NT2/D1 (cell line): ENCODE measurements around the gene ACOX1.

Source experiments
- DNase-seq: peaks from one replicate; pipeline ENCODE4 v3.0.0-alpha.2; 2011; ENCODE audit warnings: low read depth, low spot score
- H3K27me3 ChIP-seq: 2 replicates; pipeline ENCODE4 v1.6.0; 2011; ENCODE audit warnings: mild to moderate bottlenecking; ENCODE audit not compliant: insufficient read length, insufficient read depth
- H3K36me3 ChIP-seq: 2 replicates; pipeline ENCODE4 v1.6.1; 2011; ENCODE audit warnings: mild to moderate bottlenecking, low read length, mixed read lengths; ENCODE audit not compliant: insufficient read depth, insufficient read length
- H3K4me1 ChIP-seq: 2 replicates; pipeline ENCODE4 v1.5.1; 2011; ENCODE audit not compliant: insufficient read depth, insufficient read length
- H3K4me3 ChIP-seq: 2 replicates; pipeline ENCODE4 v1.5.1; 2011; ENCODE audit warnings: low read depth; ENCODE audit not compliant: insufficient read length
- H3K9ac ChIP-seq: 2 replicates; pipeline ENCODE4 v1.6.0; 2011; ENCODE audit warnings: low read depth; ENCODE audit not compliant: insufficient read length
- H3K9me3 ChIP-seq: 2 replicates; pipeline ENCODE4 v1.5.1; 2011; ENCODE audit warnings: mild to moderate bottlenecking, low read length; ENCODE audit not compliant: insufficient read depth
- SUZ12 ChIP-seq: IDR thresholded peaks from 2 replicates; pipeline ENCODE4 v1.6.1; 2011; ENCODE audit not compliant: insufficient read length, insufficient read depth; ENCODE audit errors: extremely low read depth
- YY1 ChIP-seq: IDR thresholded peaks from 2 replicates; pipeline ENCODE4 v1.6.1; 2011; ENCODE audit not compliant: insufficient read length, insufficient read depth
- ZNF274 ChIP-seq: IDR thresholded peaks from 2 replicates; pipeline ENCODE4 v1.6.1; 2011; ENCODE audit warnings: mild to moderate bottlenecking, low read depth, low read length

ACOX1 gene

DNA sequence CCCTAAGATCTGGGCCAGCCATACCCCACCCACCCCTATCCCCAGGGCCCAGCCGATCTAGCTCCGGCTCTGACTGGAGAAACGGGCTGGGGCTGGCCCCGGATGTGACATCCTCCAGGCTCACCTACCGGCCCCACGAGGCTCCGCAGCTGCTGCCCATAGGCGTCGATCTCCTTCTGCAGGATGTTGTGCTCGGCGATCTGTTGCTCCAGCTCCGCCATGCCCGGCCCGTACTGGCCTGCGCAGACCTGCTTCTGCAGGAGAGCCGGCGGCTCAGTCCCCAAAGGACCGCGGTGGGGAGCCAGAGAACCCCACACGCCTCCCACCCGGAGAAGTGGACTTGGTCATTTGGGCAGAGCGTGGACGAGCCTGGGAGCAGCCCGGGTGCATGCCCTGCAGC is 43.3 kb upstream of the ACOX1 start:
- peaks cover 11% of the 10 kb centered on the region for H3K4me1 ChIP-seq
- H3K36me3 ChIP-seq: no peaks in the 10 kb centered on the region
- no peaks in the 10 kb centered on the region for H3K27me3 ChIP-seq
- no peak overlapping the region for H3K9ac ChIP-seq
- no peaks in the 10 kb centered on the region for H3K9me3 ChIP-seq
- no peak for DNase-seq
- no peak for TF ChIP-seq YY1
- TF ChIP-seq ZNF274: no peak
- no peak for TF ChIP-seq SUZ12
- no peak overlapping the region for H3K4me3 ChIP-seq

DNA sequence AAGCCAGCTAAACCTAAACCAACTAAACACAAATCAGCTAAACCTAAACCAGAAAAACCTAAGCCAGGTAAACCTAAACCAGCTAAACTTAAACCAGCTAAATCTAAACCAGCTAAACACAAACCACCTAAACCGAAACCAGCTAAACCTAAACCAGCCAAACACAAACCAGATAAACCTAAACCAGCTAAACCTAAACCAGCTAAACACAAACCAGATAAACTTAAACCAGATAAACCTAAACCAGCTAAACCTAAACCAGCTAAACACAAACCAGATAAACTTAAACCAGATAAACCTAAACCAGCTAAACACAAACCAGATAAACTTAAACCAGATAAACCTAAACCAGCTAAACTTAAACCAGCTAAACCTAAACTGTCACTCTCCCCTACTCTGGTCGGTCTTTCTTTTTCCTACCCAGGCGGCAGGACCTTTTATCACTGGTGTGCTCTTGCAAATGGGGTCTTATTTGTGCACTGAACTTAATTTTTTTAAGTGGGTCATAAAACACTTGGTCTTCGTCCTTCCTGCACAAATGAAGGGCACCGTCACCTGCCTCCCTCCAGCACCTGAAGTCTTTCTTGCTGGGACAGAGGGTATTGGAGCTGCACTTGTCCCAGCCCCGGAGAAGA is 41.0 kb upstream of the ACOX1 start:
- DNase-seq: no peak
- H3K9ac ChIP-seq: peak overlapping the region; percentile 32

GRCh38 chr17:76018801-76019200 is 39.8 kb upstream of the ACOX1 start:
- Histone ChIP-seq H3K9ac (no peak overlapping the region), H3K4me1 (peaks cover 7% of the 10 kb centered on the region), H3K9me3 (no peaks in the 10 kb centered on the region), H3K4me3 (no peak overlapping the region), H3K27me3 (peaks cover 10% of the 10 kb centered on the region), H3K36me3 (no peaks in the 10 kb centered on the region)
- TF ChIP-seq YY1: no peak
- no peak for TF ChIP-seq SUZ12
- no peak for TF ChIP-seq ZNF274
- DNase-seq: no peak

More for the DNA sequence above, 41.0 kb upstream of the ACOX1 start:
- no peak for TF ChIP-seq SUZ12
- no peak for TF ChIP-seq ZNF274
- no peak for TF ChIP-seq YY1
- Histone ChIP-seq H3K4me3 (no peak overlapping the region), H3K4me1 (peaks cover 6% of the 10 kb centered on the region), H3K27me3 (peaks cover 5% of the 10 kb centered on the region), H3K36me3 (no peaks in the 10 kb centered on the region), H3K9me3 (no peaks in the 10 kb centered on the region)

GRCh38 chr17:76018340-76018680 is 39.3 kb upstream of the ACOX1 start:
- peaks cover 11% of the 10 kb centered on the region for H3K4me1 ChIP-seq
- no peaks in the 10 kb centered on the region for H3K9me3 ChIP-seq
- H3K4me3 ChIP-seq: no peak overlapping the region
- TF ChIP-seq SUZ12 (no peak), ZNF274 (no peak), YY1 (no peak)
- no peaks in the 10 kb centered on the region for H3K36me3 ChIP-seq
- no peak overlapping the region for H3K9ac ChIP-seq
- H3K27me3 ChIP-seq: peaks cover 10% of the 10 kb centered on the region
- DNase-seq: no peak

DNA sequence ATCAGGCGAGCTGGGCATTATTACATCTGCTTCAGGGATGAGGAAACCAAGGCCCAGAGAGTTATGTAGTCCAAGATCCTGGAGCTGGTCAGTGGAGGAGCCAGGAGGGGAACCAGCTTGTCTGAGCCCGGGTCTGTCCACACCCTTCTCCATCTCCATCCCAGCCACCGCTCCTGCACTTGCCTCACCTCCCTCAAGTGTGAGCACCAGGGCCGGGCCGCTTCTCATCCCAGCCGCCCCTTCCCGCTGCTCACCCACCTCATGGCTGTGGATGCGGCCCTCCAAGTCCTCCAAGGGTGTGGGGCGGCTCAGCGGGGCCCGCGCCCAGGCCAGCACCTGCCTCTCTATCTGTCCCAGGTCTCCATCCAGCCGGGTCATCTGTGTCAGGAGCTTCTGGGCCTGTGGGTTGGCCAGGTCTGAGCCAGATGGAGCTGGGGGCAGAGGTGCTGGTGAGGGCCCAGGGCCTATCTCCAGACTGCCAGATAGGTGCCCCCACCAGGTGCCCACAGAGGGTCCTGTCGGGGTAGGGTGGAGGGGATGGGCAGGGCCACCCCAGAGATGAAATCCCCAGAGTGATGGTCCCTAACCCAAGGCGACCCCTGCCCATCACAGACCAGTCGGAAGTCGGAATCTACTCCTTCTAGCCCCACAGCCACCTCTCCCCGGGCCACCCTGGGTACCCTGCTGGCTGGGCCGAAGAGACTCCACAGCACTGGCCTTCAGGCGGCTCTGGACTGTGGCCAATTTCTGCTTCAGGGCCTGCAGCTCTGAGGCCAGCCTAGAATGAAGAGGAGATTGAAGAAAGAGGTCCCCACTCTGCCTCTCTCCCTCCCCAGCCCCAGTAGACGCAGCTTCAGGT is 38.7 kb upstream of the ACOX1 start:
- TF ChIP-seq SUZ12: no peak
- no peak for TF ChIP-seq YY1
- TF ChIP-seq ZNF274: no peak
- DNase-seq: no peak
- H3K27me3 ChIP-seq: peaks cover 10% of the 10 kb centered on the region
- H3K36me3 ChIP-seq: no peaks in the 10 kb centered on the region
- H3K4me3 ChIP-seq: no peak overlapping the region
- H3K9ac ChIP-seq: no peak overlapping the region
- peaks cover 11% of the 10 kb centered on the region for H3K4me1 ChIP-seq
- no peaks in the 10 kb centered on the region for H3K9me3 ChIP-seq

- H3K27me3 ChIP-seq: peaks cover 10% of the 10 kb centered on the region
- no peak overlapping the region for H3K4me3 ChIP-seq
- no peak for DNase-seq
- H3K9me3 ChIP-seq: no peaks in the 10 kb centered on the region
- peaks cover 11% of the 10 kb centered on the region for H3K4me1 ChIP-seq
- H3K36me3 ChIP-seq: no peaks in the 10 kb centered on the region
- H3K9ac ChIP-seq: peak overlapping the region; percentile 43
- TF ChIP-seq YY1 (no peak), ZNF274 (no peak), SUZ12 (no peak)
Measured at GRCh38 chr17:76014925-76015261, 35.9 kb upstream of the ACOX1 start.
